Smooth muscle cell of the brain vasculature (primary cell): ENCODE measurements around the gene ATP13A3.

Experiments used
- DNase-seq: peaks from one replicate; pipeline ENCODE4 v3.0.0-alpha.2; 2012; ENCODE audit warnings: low read depth, low spot score

The ATP13A3 gene

GRCh38 chr3:194443901-194444300 lies 42.9 kb downstream of the ATP13A3 start:
- no peak for DNase-seq

- DNase-seq, result no peak
Observed at GRCh38 chr3:194440756-194441155, 46.0 kb downstream of the ATP13A3 start.

- no peak for DNase-seq
Observed at GRCh38 chr3:194439881-194440550, 46.8 kb downstream of the ATP13A3 start.

DNA sequence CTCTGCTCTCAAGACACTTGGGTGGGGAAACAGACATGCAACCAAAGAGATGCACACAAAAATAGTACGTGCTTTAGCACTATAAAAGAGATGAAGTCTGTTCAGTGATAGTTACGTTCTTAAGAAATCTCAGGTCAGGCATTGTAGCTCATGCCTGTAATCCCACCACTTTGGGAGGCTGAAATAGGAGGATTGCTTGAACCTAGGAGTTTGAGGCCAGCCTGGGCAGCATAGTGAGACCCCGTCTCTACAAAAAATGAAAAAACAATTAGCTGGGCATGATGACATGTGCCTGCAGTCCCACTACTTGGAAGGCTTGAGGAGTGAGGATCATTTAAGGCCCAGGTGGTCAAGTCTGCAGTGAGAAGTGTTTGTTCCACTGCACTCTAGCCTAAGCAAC lies 52.3 kb downstream of the ATP13A3 start:
- no peak for DNase-seq

DNA sequence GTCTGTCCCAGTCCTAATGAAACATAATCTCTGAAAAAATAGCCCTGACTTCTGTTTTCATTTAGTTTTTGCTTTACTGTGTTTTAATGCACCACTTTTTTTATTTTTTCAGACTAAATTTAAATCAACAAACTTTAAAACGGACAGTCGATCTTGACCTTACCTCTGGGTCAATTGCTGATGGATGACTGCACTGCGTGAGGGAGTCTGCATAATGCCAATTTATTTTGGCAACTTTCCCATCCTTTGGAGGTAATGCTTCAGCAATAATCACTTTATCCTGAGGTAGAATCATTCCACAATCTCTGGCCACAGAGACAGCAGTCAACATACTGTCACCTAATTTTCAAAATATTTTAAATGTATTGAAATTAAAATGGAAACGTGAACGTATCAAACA lies 55.2 kb downstream of the ATP13A3 start:
- no peak for DNase-seq

DNA sequence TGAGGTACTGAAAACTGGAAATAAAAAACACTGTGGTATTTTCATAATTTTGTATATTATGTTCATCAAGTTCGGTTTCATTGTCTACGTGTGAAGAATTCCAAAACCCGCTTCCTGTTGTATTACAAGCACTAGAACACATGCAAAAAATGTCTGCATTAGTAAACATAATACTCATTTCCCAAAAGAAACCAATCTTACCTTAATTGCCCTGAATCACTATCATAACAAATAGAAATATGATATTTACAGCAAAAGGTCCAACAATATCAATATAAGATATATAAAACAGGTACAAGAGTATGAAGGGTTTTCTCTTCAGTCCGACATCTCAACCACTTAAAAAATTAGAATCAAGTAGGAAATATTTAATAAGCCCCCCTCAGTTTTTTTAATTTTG lies 61.4 kb downstream of the ATP13A3 start:
- no peak for DNase-seq

GRCh38 chr3:194424953-194425352 lies 61.8 kb downstream of the ATP13A3 start:
- DNase-seq, result no peak

GRCh38 chr3:194424373-194424772 lies 62.4 kb downstream of the ATP13A3 start:
- no peak for DNase-seq

DNA sequence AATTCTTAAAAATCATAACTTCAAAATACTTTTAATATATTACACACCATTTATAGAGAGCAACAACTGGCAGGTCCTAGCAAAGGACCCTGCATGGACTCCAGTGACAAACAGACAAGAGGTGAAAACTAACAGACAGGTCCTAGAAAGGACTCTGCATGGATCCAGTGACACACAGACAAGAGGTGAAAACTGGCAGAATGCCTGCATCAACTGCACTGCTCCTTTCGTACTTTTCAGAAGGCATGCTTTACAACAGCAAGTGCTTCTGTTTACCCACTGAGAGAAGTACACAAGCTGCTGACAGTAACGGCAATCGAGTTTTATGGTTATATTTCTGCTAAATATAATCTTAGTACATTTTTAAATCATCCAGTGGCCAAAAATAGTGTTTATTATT lies 63.5 kb downstream of the ATP13A3 start:
- DNase-seq, result no peak

- DNase-seq, result no peak
Observed at GRCh38 chr3:194422188-194422587, 64.6 kb downstream of the ATP13A3 start.

DNA sequence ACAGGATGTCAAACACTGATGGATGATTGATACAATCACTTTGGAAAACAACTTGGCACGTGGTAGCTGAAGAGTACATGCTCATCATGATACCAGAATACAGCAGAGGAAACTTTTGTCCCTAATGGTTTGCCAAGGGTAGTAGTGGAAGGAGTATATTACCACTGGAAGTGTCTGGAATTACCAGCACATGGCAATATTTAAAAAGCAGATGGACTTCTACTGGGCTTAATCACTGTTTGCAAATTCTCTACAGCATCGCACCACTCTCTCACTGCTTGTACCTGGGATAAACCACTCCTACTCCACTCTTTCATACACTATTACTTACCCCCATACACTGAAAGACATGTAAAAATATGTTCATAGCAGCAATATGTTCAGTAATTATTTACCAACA lies 68.1 kb downstream of the ATP13A3 start:
- DNase-seq, result no peak

DNA sequence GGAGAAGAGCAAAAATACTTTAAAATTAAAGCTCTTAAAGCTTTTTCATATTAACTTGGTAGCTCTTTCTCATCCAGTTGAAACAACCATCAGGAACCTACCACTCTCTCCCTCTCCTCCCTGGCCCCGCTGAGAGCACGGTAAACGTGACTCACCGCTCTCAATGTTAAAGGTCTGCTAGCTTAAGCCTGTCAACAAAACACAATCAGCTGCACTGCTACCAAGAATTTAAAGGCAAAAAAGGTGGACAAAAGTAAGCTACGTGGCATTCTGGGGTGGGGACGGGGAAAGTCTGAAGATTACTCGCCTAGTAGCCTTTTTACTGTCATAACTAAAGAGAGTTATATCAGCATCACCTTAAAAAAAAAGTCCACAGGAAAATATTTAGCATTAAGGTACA lies 79.4 kb downstream of the ATP13A3 start:
- no peak for DNase-seq

- no peak for DNase-seq
Observed at GRCh38 chr3:194405766-194406165, 81.0 kb downstream of the ATP13A3 start.

- peak; percentile 36 for DNase-seq
Observed at GRCh38 chr3:194404365-194405140, 82.2 kb downstream of the ATP13A3 start.

GRCh38 chr3:194401868-194402329 lies 84.9 kb downstream of the ATP13A3 start:
- no peak for DNase-seq

DNA sequence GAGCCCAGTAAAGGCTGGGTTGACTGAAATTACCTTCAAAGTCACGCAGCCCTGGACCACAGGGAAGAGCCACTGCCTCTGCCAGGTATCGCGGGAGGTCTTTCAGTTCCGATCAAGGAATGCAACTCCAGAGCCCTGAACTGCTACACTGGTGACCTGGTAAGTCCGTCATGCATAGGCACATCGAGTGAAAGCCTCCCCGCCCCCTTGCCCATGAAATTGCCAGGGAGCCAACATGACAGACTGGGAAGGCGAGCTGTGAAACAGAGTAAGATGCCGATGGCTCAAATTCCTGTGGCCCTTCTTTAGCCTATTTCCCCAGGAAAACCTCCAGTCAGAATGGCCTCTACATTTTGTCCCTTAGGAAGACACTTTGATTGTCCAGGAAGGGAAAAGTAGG lies 85.5 kb downstream of the ATP13A3 start:
- DNase-seq, result no peak

GRCh38 chr3:194399874-194400411 lies 86.9 kb downstream of the ATP13A3 start:
- DNase-seq, result no peak

- DNase-seq, result no peak
Observed at GRCh38 chr3:194399166-194399565, 87.6 kb downstream of the ATP13A3 start, which contains the start of gene GP5. GP5 (minus strand) TSS chr3:194399266; CDS start chr3:194398282, 984 bp downstream.

GRCh38 chr3:194397757-194398312 lies 89.0 kb downstream of the ATP13A3 start:
- no peak for DNase-seq

- no peak for DNase-seq
Observed at GRCh38 chr3:194396859-194397756, 89.7 kb downstream of the ATP13A3 start.

DNA sequence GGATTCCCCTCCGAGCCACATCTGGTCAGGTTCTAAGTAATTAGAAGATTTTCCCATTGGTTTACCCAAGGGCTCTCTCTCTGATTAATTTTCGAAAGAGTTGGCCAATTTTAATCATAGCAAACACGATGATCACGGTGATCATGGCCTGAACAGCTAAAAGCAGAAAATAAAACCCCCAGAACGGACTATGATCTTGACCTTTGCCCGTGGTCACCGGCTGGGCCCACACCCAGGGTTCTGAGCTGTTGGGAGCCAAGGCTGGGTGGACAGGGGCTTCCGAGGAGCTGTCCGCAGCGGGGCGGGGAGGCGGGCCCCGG lies 90.3 kb downstream of the ATP13A3 start:
- no peak for DNase-seq
